ENCODE results near the gene KRT79. TPM values are rescaled to one million over a fixed set of nuclear protein-coding genes. Genes with fewer than 3 reads are reported as not detected.

KRT79 gene
- total and polyA plus RNA-seq, 9 of the 15 experiments (the other 6 are each of a cell fraction or from before 2014, with no cell fraction given) = 0.03 to 2.3 (median 0.23) TPM; not detected in 2

- TF ChIP-seq, protein P1, sequence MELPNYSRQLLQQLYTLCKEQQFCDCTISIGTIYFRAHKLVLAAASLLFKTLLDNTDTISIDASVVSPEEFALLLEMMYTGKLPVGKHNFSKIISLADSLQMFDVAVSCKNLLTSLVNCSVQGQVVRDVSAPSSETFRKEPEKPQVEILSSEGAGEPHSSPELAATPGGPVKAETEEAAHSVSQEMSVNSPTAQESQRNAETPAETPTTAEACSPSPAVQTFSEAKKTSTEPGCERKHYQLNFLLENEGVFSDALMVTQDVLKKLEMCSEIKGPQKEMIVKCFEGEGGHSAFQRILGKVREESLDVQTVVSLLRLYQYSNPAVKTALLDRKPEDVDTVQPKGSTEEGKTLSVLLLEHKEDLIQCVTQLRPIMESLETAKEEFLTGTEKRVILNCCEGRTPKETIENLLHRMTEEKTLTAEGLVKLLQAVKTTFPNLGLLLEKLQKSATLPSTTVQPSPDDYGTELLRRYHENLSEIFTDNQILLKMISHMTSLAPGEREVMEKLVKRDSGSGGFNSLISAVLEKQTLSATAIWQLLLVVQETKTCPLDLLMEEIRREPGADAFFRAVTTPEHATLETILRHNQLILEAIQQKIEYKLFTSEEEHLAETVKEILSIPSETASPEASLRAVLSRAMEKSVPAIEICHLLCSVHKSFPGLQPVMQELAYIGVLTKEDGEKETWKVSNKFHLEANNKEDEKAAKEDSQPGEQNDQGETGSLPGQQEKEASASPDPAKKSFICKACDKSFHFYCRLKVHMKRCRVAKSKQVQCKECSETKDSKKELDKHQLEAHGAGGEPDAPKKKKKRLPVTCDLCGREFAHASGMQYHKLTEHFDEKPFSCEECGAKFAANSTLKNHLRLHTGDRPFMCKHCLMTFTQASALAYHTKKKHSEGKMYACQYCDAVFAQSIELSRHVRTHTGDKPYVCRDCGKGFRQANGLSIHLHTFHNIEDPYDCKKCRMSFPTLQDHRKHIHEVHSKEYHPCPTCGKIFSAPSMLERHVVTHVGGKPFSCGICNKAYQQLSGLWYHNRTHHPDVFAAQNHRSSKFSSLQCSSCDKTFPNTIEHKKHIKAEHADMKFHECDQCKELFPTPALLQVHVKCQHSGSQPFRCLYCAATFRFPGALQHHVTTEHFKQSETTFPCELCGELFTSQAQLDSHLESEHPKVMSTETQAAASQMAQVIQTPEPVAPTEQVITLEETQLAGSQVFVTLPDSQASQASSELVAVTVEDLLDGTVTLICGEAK (IDR thresholded peaks at IDR 0.05) = peak; percentile 43; the same call in 1 of the 2 replicates
- TF ChIP-seq, protein P1 (CRISPR knock-in tag; IDR thresholded peaks at IDR 0.05) = no peak
- no peak for TF ChIP-seq XRCC4 (IDR thresholded peaks at IDR 0.05; ENCODE audit: extremely low read depth, insufficient read depth, insufficient read length)
- no peak for TF ChIP-seq SMARCE1 (IDR thresholded peaks at IDR 0.05)
- peak; percentile 0 for TF ChIP-seq TBP (optimal IDR thresholded peaks at IDR 0.05; ENCODE audit: low read depth, low read length)
- no peak for TF ChIP-seq NFYB (IDR thresholded peaks at IDR 0.05; ENCODE audit: extremely low read depth, insufficient read length)
- no peak for TF ChIP-seq TEAD2 (tag; IDR thresholded peaks at IDR 0.05)
- no peak for TF ChIP-seq ZNF561 (CRISPR knock-in tag; conservative IDR thresholded peaks at IDR 0.05)
- TF ChIP-seq FOXM1 (IDR thresholded peaks at IDR 0.05; ENCODE audit: low read depth) = no peak
- no peak for TF ChIP-seq FOXM1 (CRISPR knock-in tag; IDR thresholded peaks at IDR 0.05; ENCODE audit: low read depth)
- TF ChIP-seq RBM15 (IDR thresholded peaks at IDR 0.05; ENCODE audit: insufficient read depth, low read length) = no peak
- no peak for TF ChIP-seq HLTF (IDR thresholded peaks at IDR 0.05)
- 0 out of 2 replicates have a peak, but pooled peaks have one; percentile 3 for TF ChIP-seq CXXC5 (CRISPR knock-in tag; IDR thresholded peaks at IDR 0.05)
- no peak for TF ChIP-seq ZC3H8 (IDR thresholded peaks at IDR 0.05)
- peak; percentile 93 for TF ChIP-seq DACH1 (IDR thresholded peaks at IDR 0.05; ENCODE audit: partially characterized antibody)
Measured at GRCh38 chr12:52797529-52797894, 36.6 kb downstream of the KRT79 start (continued).

Measured in K562 (cell line).